GM12878 (cell line): ENCODE results near the gene ADD1. TPM values are rescaled to one million over a fixed set of nuclear protein-coding genes. Genes with fewer than 3 reads are reported as not detected.

Experiments
- polyA plus RNA-seq, 11 experiments: library from polyadenylated mRNA; depleted of rRNA in 4 of 11; unstranded in 6 of 11; stranded (reverse) in 5 of 11; fragments of >200 nt; fragmentation: Nextera tagmentation in 4 of 11; fragmentation: Illumina TruSeq in 1 of 11; extraction: Ambion mirVana in 4 of 11; extraction: Trizol in 1 of 11; gene quantifications; 1 replicate in 1 of 11; 2 replicates in 10 of 11; pipeline versions ENCODE4 v1.2.1 to v1.2.3, GENCODE V29; 2011 to 2016; ENCODE audit warnings: inconsistent platforms in 2 of 11, missing spikeins in 2 of 11, low read depth in 1 of 11
- total RNA-seq, 4 experiments: library from RNA; depleted of rRNA in 3 of 4; stranded (reverse); fragments of >200 nt in 3 of 4; fragmentation: Illumina TruSeq in 1 of 4; extraction: Trizol in 1 of 4; gene quantifications; 2 replicates each; pipeline versions ENCODE4 v1.2.1 to v1.2.3, GENCODE V29; 2013 to 2021

The ADD1 gene
- total and polyA plus RNA-seq, 10 of the 15 experiments (the other 5 are each of a cell fraction or from before 2014, with no cell fraction given), result 21.6 to 182 (median 105) TPM

Other genes starting within 250 kb of the ADD1 start
- gene TNIP2, start 87.5 kb upstream of the ADD1 start, total RNA-seq (2014; rRNA removed), result 55.0 and 59.8 TPM in 2 replicates
- gene TNIP2, start 87.5 kb upstream of the ADD1 start, total RNA-seq (2014; rRNA removed; fragmentation: Illumina TruSeq; extraction: Trizol), result 29.1 and 29.8 TPM in 2 replicates
- gene TNIP2, start 87.5 kb upstream of the ADD1 start, total RNA-seq (2021), result 62.9 and 64.8 TPM in 2 replicates
- gene TNIP2, start 87.5 kb upstream of the ADD1 start, polyA plus RNA-seq (2011; rRNA removed), result 27.9 and 42.0 TPM in 2 replicates
- gene TNIP2, start 87.5 kb upstream of the ADD1 start, polyA plus RNA-seq (2014; fragmentation: Illumina TruSeq; extraction: Trizol), result 7.1 and 21.4 TPM in 2 replicates
- 1 to 10 TPM; 1.4 to 3.4 TPM for gene TNIP2, start 87.5 kb upstream of the ADD1 start, polyA plus RNA-seq (2014; fragmentation: Nextera tagmentation; extraction: Ambion mirVana)
- gene TNIP2, start 87.5 kb upstream of the ADD1 start, polyA plus RNA-seq (2014; rRNA removed), result 64.9 and 68.5 TPM in 2 replicates
- 10 to 100 TPM; 49.1 to 59.0 TPM for gene TNIP2, start 87.5 kb upstream of the ADD1 start, polyA plus RNA-seq (2016; fragmentation: Nextera tagmentation; extraction: Ambion mirVana)
- 35.5 and 40.9 TPM in 2 replicates for gene SH3BP2, start 50.8 kb upstream of the ADD1 start, total RNA-seq (2014; rRNA removed)
- gene SH3BP2, start 50.8 kb upstream of the ADD1 start, total RNA-seq (2014; rRNA removed; fragmentation: Illumina TruSeq; extraction: Trizol), result 17.5 and 19.0 TPM in 2 replicates
- 51.1 and 61.8 TPM in 2 replicates for gene SH3BP2, start 50.8 kb upstream of the ADD1 start, total RNA-seq (2021)
- 18.0 and 37.1 TPM in 2 replicates for gene SH3BP2, start 50.8 kb upstream of the ADD1 start, polyA plus RNA-seq (2011; rRNA removed)
- gene SH3BP2, start 50.8 kb upstream of the ADD1 start, polyA plus RNA-seq (2014; fragmentation: Illumina TruSeq; extraction: Trizol), result 7.8 and 18.3 TPM in 2 replicates
- gene SH3BP2, start 50.8 kb upstream of the ADD1 start, polyA plus RNA-seq (2014; fragmentation: Nextera tagmentation; extraction: Ambion mirVana), result 1 to 10 TPM; 1.1 TPM
- gene SH3BP2, start 50.8 kb upstream of the ADD1 start, polyA plus RNA-seq (2014; rRNA removed), result 54.7 and 57.8 TPM in 2 replicates
- gene SH3BP2, start 50.8 kb upstream of the ADD1 start, polyA plus RNA-seq (2016; fragmentation: Nextera tagmentation; extraction: Ambion mirVana), result 10 to 100 TPM; 23.0 to 24.8 TPM
- 40.3 and 42.1 TPM in 2 replicates for gene NOP14, start 119.6 kb downstream of the ADD1 start, total RNA-seq (2014; rRNA removed)
- 52.5 and 57.3 TPM in 2 replicates for gene NOP14, start 119.6 kb downstream of the ADD1 start, total RNA-seq (2014; rRNA removed; fragmentation: Illumina TruSeq; extraction: Trizol)
- 74.3 and 80.6 TPM in 2 replicates for gene NOP14, start 119.6 kb downstream of the ADD1 start, total RNA-seq (2021)
- 17.2 and 18.8 TPM in 2 replicates for gene NOP14, start 119.6 kb downstream of the ADD1 start, polyA plus RNA-seq (2011; rRNA removed)
- 64.9 and 65.2 TPM in 2 replicates for gene NOP14, start 119.6 kb downstream of the ADD1 start, polyA plus RNA-seq (2014; fragmentation: Illumina TruSeq; extraction: Trizol)
- gene NOP14, start 119.6 kb downstream of the ADD1 start, polyA plus RNA-seq (2014; fragmentation: Nextera tagmentation; extraction: Ambion mirVana), result 10 to 100 TPM; 13.8 to 24.7 TPM
- gene NOP14, start 119.6 kb downstream of the ADD1 start, polyA plus RNA-seq (2014; rRNA removed), result 31.6 and 36.4 TPM in 2 replicates
- gene NOP14, start 119.6 kb downstream of the ADD1 start, polyA plus RNA-seq (2016; fragmentation: Nextera tagmentation; extraction: Ambion mirVana), result 10 to 100 TPM; 74.5 to 76.6 TPM
- 2.3 and 2.5 TPM in 2 replicates for gene GRK4, start 119.7 kb downstream of the ADD1 start, total RNA-seq (2014; rRNA removed)
- 2.4 and 2.9 TPM in 2 replicates for gene GRK4, start 119.7 kb downstream of the ADD1 start, total RNA-seq (2014; rRNA removed; fragmentation: Illumina TruSeq; extraction: Trizol)
- 3.0 and 3.6 TPM in 2 replicates for gene GRK4, start 119.7 kb downstream of the ADD1 start, total RNA-seq (2021)
- 1.3 and 1.5 TPM in 2 replicates for gene GRK4, start 119.7 kb downstream of the ADD1 start, polyA plus RNA-seq (2011; rRNA removed)
- 2.3 TPM in 2 replicates for gene GRK4, start 119.7 kb downstream of the ADD1 start, polyA plus RNA-seq (2014; fragmentation: Illumina TruSeq; extraction: Trizol)
- 1 to 10 TPM; 1.1 to 1.6 TPM for gene GRK4, start 119.7 kb downstream of the ADD1 start, polyA plus RNA-seq (2014; fragmentation: Nextera tagmentation; extraction: Ambion mirVana)
- gene GRK4, start 119.7 kb downstream of the ADD1 start, polyA plus RNA-seq (2014; rRNA removed), result 2.9 and 3.0 TPM in 2 replicates
- 1 to 10 TPM; 3.4 to 4.0 TPM for gene GRK4, start 119.7 kb downstream of the ADD1 start, polyA plus RNA-seq (2016; fragmentation: Nextera tagmentation; extraction: Ambion mirVana)
- not detected in 2 replicates for gene HTT-AS, start 230.7 kb downstream of the ADD1 start, total RNA-seq (2014; rRNA removed)
- not detected in 2 replicates for gene HTT-AS, start 230.7 kb downstream of the ADD1 start, total RNA-seq (2014; rRNA removed; fragmentation: Illumina TruSeq; extraction: Trizol)
- gene HTT-AS, start 230.7 kb downstream of the ADD1 start, total RNA-seq (2021), result not detected in 2 replicates
- not detected in 2 replicates for gene HTT-AS, start 230.7 kb downstream of the ADD1 start, polyA plus RNA-seq (2011; rRNA removed)
- gene HTT-AS, start 230.7 kb downstream of the ADD1 start, polyA plus RNA-seq (2014; fragmentation: Illumina TruSeq; extraction: Trizol), result not detected in 2 replicates
- not detected for gene HTT-AS, start 230.7 kb downstream of the ADD1 start, polyA plus RNA-seq (2014; fragmentation: Nextera tagmentation; extraction: Ambion mirVana)
- not detected in 2 replicates for gene HTT-AS, start 230.7 kb downstream of the ADD1 start, polyA plus RNA-seq (2014; rRNA removed)
- gene HTT-AS, start 230.7 kb downstream of the ADD1 start, polyA plus RNA-seq (2016; fragmentation: Nextera tagmentation; extraction: Ambion mirVana), result not detected
- 46.5 and 47.3 TPM in 2 replicates for gene HTT, start 230.8 kb downstream of the ADD1 start, total RNA-seq (2014; rRNA removed)
- 61.4 and 62.0 TPM in 2 replicates for gene HTT, start 230.8 kb downstream of the ADD1 start, total RNA-seq (2014; rRNA removed; fragmentation: Illumina TruSeq; extraction: Trizol)
- 108 and 112 TPM in 2 replicates for gene HTT, start 230.8 kb downstream of the ADD1 start, total RNA-seq (2021)
- gene HTT, start 230.8 kb downstream of the ADD1 start, polyA plus RNA-seq (2011; rRNA removed), result 37.7 and 37.9 TPM in 2 replicates
- 113 and 203 TPM in 2 replicates for gene HTT, start 230.8 kb downstream of the ADD1 start, polyA plus RNA-seq (2014; fragmentation: Illumina TruSeq; extraction: Trizol)
- gene HTT, start 230.8 kb downstream of the ADD1 start, polyA plus RNA-seq (2014; fragmentation: Nextera tagmentation; extraction: Ambion mirVana), result 1 to 10 TPM; 3.3 to 3.6 TPM
- gene HTT, start 230.8 kb downstream of the ADD1 start, polyA plus RNA-seq (2014; rRNA removed), result 51.0 and 55.2 TPM in 2 replicates
- 10 to 100 TPM; 19.4 to 39.2 TPM for gene HTT, start 230.8 kb downstream of the ADD1 start, polyA plus RNA-seq (2016; fragmentation: Nextera tagmentation; extraction: Ambion mirVana)